ENCODE data around the gene KRT2.

GRCh38 chr12:52689936-52690335 is 37.9 kb upstream of the KRT2 start:
- no peak for TF ChIP-seq CTCF (IDR thresholded peaks at IDR 0.05)
- no peak for TF ChIP-seq POLR2A (IDR thresholded peaks at IDR 0.05)

Data from thyroid gland (tissue), 4 donors.